ENCODE data around the gene JAG2. TPM values are rescaled to one million over a fixed set of nuclear protein-coding genes. Genes with fewer than 3 reads are reported as not detected.

JAG2 gene
- total and polyA plus RNA-seq, 2 donors from 2014 or later: 6.3 to 26.1 TPM

DNA sequence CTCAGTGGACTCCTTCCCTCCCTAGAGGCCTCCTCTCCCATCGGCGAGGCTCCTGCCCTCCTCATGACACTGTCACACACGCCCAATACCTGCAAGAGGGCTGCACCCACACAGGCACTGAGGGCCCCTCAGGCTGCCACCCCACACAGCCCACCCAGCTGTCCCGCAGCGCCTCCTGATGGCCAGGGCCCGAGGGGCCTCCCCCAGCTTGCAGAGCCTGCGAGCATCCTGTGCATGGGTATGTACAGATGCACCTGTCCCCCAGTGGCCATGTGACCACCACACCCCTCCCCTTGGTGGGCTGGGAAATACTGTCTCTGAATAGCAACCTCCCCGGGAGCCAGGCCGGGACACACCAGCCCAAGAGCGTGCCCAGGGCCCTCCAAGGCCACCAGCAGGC is 31.5 kb upstream of the JAG2 start:
- intact Hi-C loops (cut with DNase I): loop anchor here (5.0 kb wide), 1 partner anchor 152 kb away; no protein-coding TSS in a partner anchor
- TF ChIP-seq, protein P1, sequence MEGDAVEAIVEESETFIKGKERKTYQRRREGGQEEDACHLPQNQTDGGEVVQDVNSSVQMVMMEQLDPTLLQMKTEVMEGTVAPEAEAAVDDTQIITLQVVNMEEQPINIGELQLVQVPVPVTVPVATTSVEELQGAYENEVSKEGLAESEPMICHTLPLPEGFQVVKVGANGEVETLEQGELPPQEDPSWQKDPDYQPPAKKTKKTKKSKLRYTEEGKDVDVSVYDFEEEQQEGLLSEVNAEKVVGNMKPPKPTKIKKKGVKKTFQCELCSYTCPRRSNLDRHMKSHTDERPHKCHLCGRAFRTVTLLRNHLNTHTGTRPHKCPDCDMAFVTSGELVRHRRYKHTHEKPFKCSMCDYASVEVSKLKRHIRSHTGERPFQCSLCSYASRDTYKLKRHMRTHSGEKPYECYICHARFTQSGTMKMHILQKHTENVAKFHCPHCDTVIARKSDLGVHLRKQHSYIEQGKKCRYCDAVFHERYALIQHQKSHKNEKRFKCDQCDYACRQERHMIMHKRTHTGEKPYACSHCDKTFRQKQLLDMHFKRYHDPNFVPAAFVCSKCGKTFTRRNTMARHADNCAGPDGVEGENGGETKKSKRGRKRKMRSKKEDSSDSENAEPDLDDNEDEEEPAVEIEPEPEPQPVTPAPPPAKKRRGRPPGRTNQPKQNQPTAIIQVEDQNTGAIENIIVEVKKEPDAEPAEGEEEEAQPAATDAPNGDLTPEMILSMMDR (IDR thresholded peaks at IDR 0.05; ENCODE audit: borderline replicate concordance, extremely low read depth, insufficient read depth): no peak
- no peaks in the 10 kb centered on the region for H3K36me3 ChIP-seq (ENCODE audit: control insufficient read depth in 2 of 3, insufficient read depth in 3 of 3, low read length in 3 of 3)
- H3K27me3 ChIP-seq (ENCODE audit: control insufficient read depth, insufficient read depth, low read length): no peaks in the 10 kb centered on the region
- no peak for DNase-seq
- peaks cover 0 to 29% (median 0%) of the 10 kb centered on the region in 3 donors for H3K4me1 ChIP-seq (ENCODE audit: control insufficient read depth in 2 of 3, insufficient read depth in 2 of 3, low read depth in 1 of 3, low read length in 3 of 3)
- no peak overlapping the region for H3K4me3 ChIP-seq (ENCODE audit: low read length in 3 of 3)
- H3K9me3 ChIP-seq (ENCODE audit: control insufficient read depth in 2 of 3, insufficient read depth in 1 of 3, low read length in 3 of 3): no peaks in the 10 kb centered on the region
- H3K9ac ChIP-seq (ENCODE audit: low read length in 3 of 3): no peak overlapping the region
- H3K27ac ChIP-seq (ENCODE audit: low read depth in 2 of 2, low read length in 2 of 2): no peak overlapping the region
- no peak for FAIRE-seq

DNA sequence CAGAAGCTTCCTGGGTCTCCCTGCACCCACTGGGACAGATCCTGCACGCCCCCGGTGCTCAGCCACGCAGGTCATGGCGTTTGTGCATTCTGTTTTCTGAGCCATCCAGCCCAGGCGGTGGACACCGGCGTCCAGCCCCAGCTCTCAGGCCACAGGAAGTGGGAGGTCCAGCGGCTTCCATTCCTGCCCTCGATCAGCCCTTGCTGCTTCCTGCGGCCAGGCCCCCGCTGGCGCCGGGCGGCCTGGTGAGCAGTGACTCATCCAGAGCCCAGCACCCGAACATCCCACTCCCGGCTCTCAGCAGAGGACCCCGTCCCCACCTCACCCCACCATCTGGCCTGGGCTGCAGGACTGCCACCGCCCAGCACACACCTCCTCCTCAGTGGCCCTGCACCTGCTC is 30.5 kb upstream of the JAG2 start:
- TF ChIP-seq, protein P1 (IDR thresholded peaks at IDR 0.05; ENCODE audit: borderline replicate concordance, extremely low read depth, insufficient read depth): no peak
- H3K4me3 ChIP-seq (ENCODE audit: low read length in 3 of 3): no peak overlapping the region
- H3K27me3 ChIP-seq (ENCODE audit: control insufficient read depth, insufficient read depth, low read length): no peaks in the 10 kb centered on the region
- H3K36me3 ChIP-seq (ENCODE audit: control insufficient read depth in 2 of 3, insufficient read depth in 3 of 3, low read length in 3 of 3): no peaks in the 10 kb centered on the region
- no peak for DNase-seq
- H3K4me1 ChIP-seq (ENCODE audit: control insufficient read depth in 2 of 3, insufficient read depth in 2 of 3, low read depth in 1 of 3, low read length in 3 of 3): peaks cover 0 to 20% (median 0%) of the 10 kb centered on the region in 3 donors
- H3K27ac ChIP-seq (ENCODE audit: low read depth in 2 of 2, low read length in 2 of 2): peak overlapping the region in 1 of 2 donors; percentile 60
- FAIRE-seq: no peak
- intact Hi-C loops (cut with DNase I): no loop called here
- no peak overlapping the region for H3K9ac ChIP-seq (ENCODE audit: low read length in 3 of 3)
- no peaks in the 10 kb centered on the region for H3K9me3 ChIP-seq (ENCODE audit: control insufficient read depth in 2 of 3, insufficient read depth in 1 of 3, low read length in 3 of 3)

DNA sequence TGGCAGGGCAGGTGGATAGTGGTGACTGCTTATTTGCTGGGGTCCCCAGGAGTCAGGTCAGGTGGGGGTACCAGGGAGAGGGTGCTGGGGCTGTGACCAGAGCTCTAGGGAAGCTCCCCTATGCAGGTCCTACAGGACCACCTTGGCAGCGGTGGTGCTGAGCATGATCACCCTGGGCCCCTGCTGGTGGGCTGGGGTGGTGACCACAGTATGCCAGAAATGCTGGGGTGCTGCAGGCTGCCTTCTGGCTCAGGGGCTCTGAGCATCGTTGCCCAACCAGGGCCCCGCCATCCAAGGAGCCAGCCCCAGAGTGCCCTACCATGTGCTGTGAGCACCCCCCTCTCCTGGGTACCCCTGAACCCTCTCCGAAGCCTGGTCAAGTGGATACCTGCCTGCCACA is 30.0 kb upstream of the JAG2 start:
- H3K36me3 ChIP-seq (ENCODE audit: control insufficient read depth in 2 of 3, insufficient read depth in 3 of 3, low read length in 3 of 3): no peaks in the 10 kb centered on the region
- no peak overlapping the region for H3K27ac ChIP-seq (ENCODE audit: low read depth in 2 of 2, low read length in 2 of 2)
- TF ChIP-seq, protein P1 (IDR thresholded peaks at IDR 0.05; ENCODE audit: borderline replicate concordance, extremely low read depth, insufficient read depth): no peak
- intact Hi-C loops (cut with DNase I): no loop called here
- H3K4me1 ChIP-seq (ENCODE audit: control insufficient read depth in 2 of 3, insufficient read depth in 2 of 3, low read depth in 1 of 3, low read length in 3 of 3): peaks cover 0 to 17% (median 0%) of the 10 kb centered on the region in 3 donors
- H3K27me3 ChIP-seq (ENCODE audit: control insufficient read depth, insufficient read depth, low read length): no peaks in the 10 kb centered on the region
- H3K4me3 ChIP-seq (ENCODE audit: low read length in 3 of 3): no peak overlapping the region
- FAIRE-seq: no peak
- H3K9ac ChIP-seq (ENCODE audit: low read length in 3 of 3): no peak overlapping the region
- H3K9me3 ChIP-seq (ENCODE audit: control insufficient read depth in 2 of 3, insufficient read depth in 1 of 3, low read length in 3 of 3): no peaks in the 10 kb centered on the region
- peak in 1 of 5 donors; percentile 52 for DNase-seq

DNA sequence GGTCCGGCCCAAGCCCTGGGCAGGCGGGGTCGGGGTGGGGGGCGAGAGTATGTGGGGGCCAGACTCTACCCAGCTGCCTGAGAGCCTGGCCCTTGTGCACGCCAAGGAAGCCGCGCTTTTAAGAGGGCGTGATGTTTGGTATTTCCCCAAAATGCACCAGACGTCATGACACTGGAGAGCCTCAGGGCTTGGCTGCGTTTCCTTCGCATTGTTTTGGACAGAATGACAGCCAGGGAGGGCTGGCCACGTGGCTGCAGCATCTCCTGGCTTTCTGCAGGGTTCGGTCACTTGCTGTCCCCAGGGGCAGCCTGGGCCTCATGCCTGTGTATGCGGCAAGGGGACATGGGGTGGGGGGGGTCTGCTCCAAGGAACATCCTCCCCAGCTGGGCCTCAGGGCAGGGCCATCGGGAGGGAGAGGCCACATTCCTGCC is 28.6 kb upstream of the JAG2 start:
- no peaks in the 10 kb centered on the region for H3K27me3 ChIP-seq (ENCODE audit: control insufficient read depth, insufficient read depth, low read length)
- no peak overlapping the region for H3K9ac ChIP-seq (ENCODE audit: low read length in 3 of 3)
- H3K27ac ChIP-seq (ENCODE audit: low read depth in 2 of 2, low read length in 2 of 2): peak overlapping the region; percentile 22 to 53
- H3K4me1 ChIP-seq (ENCODE audit: control insufficient read depth in 2 of 3, insufficient read depth in 2 of 3, low read depth in 1 of 3, low read length in 3 of 3): peaks cover 0 to 16% (median 0%) of the 10 kb centered on the region in 3 donors
- FAIRE-seq (no peak), DNase-seq (peak in 2 of 5 donors; percentile 58 to 69)
- TF ChIP-seq, protein P1 (IDR thresholded peaks at IDR 0.05; ENCODE audit: borderline replicate concordance, extremely low read depth, insufficient read depth): no peak
- H3K4me3 ChIP-seq (ENCODE audit: low read length in 3 of 3): no peak overlapping the region
- H3K9me3 ChIP-seq (ENCODE audit: control insufficient read depth in 2 of 3, insufficient read depth in 1 of 3, low read length in 3 of 3): no peaks in the 10 kb centered on the region
- H3K36me3 ChIP-seq (ENCODE audit: control insufficient read depth in 2 of 3, insufficient read depth in 3 of 3, low read length in 3 of 3): no peaks in the 10 kb centered on the region
- intact Hi-C loops (cut with DNase I): no loop called here

Measured in kidney (tissue), 14 donors.